Psoas muscle (tissue), 8 donors: ENCODE measurements around the gene LENEP. TPM values are rescaled to one million over a fixed set of nuclear protein-coding genes. Genes with fewer than 3 reads are reported as not detected.
A peak's percentile ranks its signal among the peaks of the same experiment; 100 is the strongest.

Experiments used
- ATAC-seq, 4 donors: fragments of 200-7000 bp; cut with Tn5 transposase; one replicate each; pipeline ENCODE4 v1.9.1; 2020; ENCODE audit warnings: moderate library complexity in 3 of 4, mild to moderate bottlenecking in 2 of 4
- DNase-seq, 2 donors: peaks; one replicate each; pipeline ENCODE4 v3.0.0-alpha.2; 2020
- H3K27ac ChIP-seq: fragments of 200-600 bp; one replicate; pipeline ENCODE4 v1.8.0; 2022
- H3K27me3 ChIP-seq, 3 donors: fragments of 200-600 bp in 1 of 3; one replicate each; pipeline versions ENCODE4 v1.6.1 to v1.8.0; 2013 to 2022; ENCODE audit warnings: low read length in 2 of 3, mild to moderate bottlenecking in 2 of 3, moderate library complexity in 1 of 3; ENCODE audit not compliant: insufficient read depth in 3 of 3
- H3K36me3 ChIP-seq, 2 donors: fragments of 200-600 bp in 1 of 2; one replicate each; pipeline versions ENCODE4 v1.6.1 to v1.8.0; 2013 to 2022; ENCODE audit warnings: low read depth in 1 of 2, mild to moderate bottlenecking in 1 of 2, moderate library complexity in 1 of 2; ENCODE audit not compliant: insufficient read depth in 1 of 2
- H3K4me1 ChIP-seq: fragments of 200-600 bp; one replicate; pipeline ENCODE4 v1.8.0; 2022
- H3K4me3 ChIP-seq: fragments of 200-600 bp; one replicate; pipeline ENCODE4 v1.8.0; 2022; ENCODE audit warnings: mild to moderate bottlenecking
- H3K9me3 ChIP-seq: fragments of 200-600 bp; one replicate; pipeline ENCODE4 v1.8.0; 2022
- WGBS, 3 donors: extraction: QIAGEN DNeasy Blood & Tissue Kit; methylation state at CpG; one replicate each; pipeline versions ENCODE4 v1.1.6 to v1.1.7; 2013; 5-methylcytosine and 5-hydroxymethylcytosine counted together
- intact Hi-C, 2 donors: fragments of 100-400 bp; cut with DNase I; formaldehyde crosslinking; loops; one replicate each; pipeline versions ENCODE4 v1.11.0 to v1.14.2; 2022
- polyA plus RNA-seq, 3 donors: library from polyadenylated mRNA; stranded (reverse); fragments of 200-250 nt; gene quantifications; one replicate each; pipeline ENCODE4 v1.2.3, GENCODE V29; 2013
- total RNA-seq, 4 donors: library from RNA; stranded (reverse); fragmentation: NEBNext Ultra II Directional in 2 of 4; extraction: Animal tissue kit (Norgen Biotek cat#: 25700) in 2 of 4; gene quantifications; one replicate each; pipeline versions ENCODE4 v1.2.1 to v1.2.4, GENCODE V29; 2021 to 2023
- TF ChIP-seq, protein P1 (sequence below): fragments of 200-600 bp; IDR thresholded peaks from one replicate; pipeline ENCODE4 v1.8.0; 2022; ENCODE audit warnings: antibody characterized with exemption
- donor health status: healthy with polysubstance abuse.
- donor health status: DM: no; HTN: no; CAD: no; lungs with moderate emphysema.
- donor health status: Bipolar disorder and iron deficiency.
- donor health status: healthy.
- donor health status: DM: yes; HTN: yes; CAD: no.
- donor health status: DM: no; HTN: no; CAD: no.
- donor health status: DM: no; HTN: no; CAD: no.
- donor health status: DM: yes; HTN: yes; CAD: no.

LENEP gene
- total and polyA plus RNA-seq, 7 donors, result not detected

DNA sequence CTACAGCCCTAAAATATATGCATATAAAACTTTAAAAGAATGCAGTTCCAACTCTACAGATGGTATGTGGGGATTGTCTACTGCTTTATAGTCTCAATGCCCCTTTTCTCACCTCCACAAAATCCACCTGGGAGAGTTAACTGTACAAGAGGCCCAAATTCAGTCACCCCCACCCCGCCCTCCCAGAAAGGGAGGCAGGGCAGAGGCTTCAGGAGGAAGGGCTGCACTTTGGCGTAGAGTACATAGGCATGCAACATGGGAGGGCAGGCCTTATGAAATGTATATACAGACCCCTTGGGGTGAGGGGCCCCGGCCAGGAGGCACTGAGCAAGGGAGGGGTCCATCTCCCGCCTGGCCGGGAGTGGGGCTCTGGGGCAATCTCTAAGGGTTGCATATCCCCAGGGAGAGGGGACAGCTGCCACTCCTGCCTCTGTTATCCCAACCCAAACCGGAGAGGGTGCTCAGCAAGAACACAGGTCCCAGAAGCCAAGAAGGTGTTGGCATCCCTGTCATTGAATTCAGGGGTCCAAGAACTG lies 30.5 kb upstream of the LENEP start:
- H3K4me3 ChIP-seq, result peak overlapping the region; percentile 76
- ATAC-seq, result no peak
- H3K27me3 ChIP-seq, result no peaks in the 10 kb centered on the region
- H3K36me3 ChIP-seq, result peaks cover 0 to 70% of the 10 kb centered on the region in 2 donors
- peak; percentile 12 to 51 for DNase-seq
- TF ChIP-seq, protein P1, sequence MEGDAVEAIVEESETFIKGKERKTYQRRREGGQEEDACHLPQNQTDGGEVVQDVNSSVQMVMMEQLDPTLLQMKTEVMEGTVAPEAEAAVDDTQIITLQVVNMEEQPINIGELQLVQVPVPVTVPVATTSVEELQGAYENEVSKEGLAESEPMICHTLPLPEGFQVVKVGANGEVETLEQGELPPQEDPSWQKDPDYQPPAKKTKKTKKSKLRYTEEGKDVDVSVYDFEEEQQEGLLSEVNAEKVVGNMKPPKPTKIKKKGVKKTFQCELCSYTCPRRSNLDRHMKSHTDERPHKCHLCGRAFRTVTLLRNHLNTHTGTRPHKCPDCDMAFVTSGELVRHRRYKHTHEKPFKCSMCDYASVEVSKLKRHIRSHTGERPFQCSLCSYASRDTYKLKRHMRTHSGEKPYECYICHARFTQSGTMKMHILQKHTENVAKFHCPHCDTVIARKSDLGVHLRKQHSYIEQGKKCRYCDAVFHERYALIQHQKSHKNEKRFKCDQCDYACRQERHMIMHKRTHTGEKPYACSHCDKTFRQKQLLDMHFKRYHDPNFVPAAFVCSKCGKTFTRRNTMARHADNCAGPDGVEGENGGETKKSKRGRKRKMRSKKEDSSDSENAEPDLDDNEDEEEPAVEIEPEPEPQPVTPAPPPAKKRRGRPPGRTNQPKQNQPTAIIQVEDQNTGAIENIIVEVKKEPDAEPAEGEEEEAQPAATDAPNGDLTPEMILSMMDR, result no peak
- H3K4me1 ChIP-seq, result peaks cover 30% of the 10 kb centered on the region
- intact Hi-C loops, result loop anchor here (2.0 to 5.0 kb wide), 2 partner anchors 39 to 54 kb away; partner anchors contain the start of gene ZBTB7B (in 1 of the 2)
- WGBS, 3 donors, result 49 to 61% (median 58%) methylated on average over 6 of the region's 6 CpGs
- peak overlapping the region; percentile 93 for H3K27ac ChIP-seq
- H3K9me3 ChIP-seq, result no peaks in the 10 kb centered on the region

- ATAC-seq (no peak), DNase-seq (peak; percentile 4 to 33)
- TF ChIP-seq, protein P1, result no peak
- intact Hi-C loops, result loop anchor here (2.0 to 5.0 kb wide), 2 partner anchors 39 to 53 kb away; partner anchors contain the start of gene ZBTB7B (in 1 of the 2)
- 74 to 84% (median 75%) methylated on average over 8 of the region's 8 CpGs for WGBS, 3 donors
- peaks cover 0 to 69% of the 10 kb centered on the region in 2 donors for H3K36me3 ChIP-seq
- no peaks in the 10 kb centered on the region for H3K9me3 ChIP-seq
- peak overlapping the region; percentile 76 for H3K4me3 ChIP-seq
- no peaks in the 10 kb centered on the region for H3K27me3 ChIP-seq
- peaks cover 30% of the 10 kb centered on the region for H3K4me1 ChIP-seq
- H3K27ac ChIP-seq, result peak overlapping the region; percentile 23
Measured at GRCh38 chr1:154963643-154964042, 29.7 kb upstream of the LENEP start.

DNA sequence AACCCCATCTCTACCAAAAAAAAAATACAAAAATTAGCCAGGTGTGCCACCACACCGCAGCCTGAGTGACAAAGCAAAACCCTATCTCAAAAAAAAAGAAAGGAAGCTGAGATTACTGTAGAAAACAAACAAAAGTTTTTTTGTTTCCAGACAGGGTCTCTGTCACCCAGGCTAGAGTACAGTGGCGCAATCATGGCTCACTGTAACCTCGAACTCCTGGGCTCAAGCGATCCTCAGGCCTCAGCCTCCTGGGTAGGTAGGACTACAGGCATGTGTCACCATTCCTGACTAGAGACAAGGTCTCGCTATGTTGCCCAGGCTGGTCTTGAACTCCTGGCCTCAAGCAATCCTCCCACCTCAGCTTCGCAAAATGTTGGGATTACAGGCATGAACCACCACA lies 29.0 kb upstream of the LENEP start:
- no peak for ATAC-seq
- Histone ChIP-seq H3K4me3 (no peak overlapping the region), H3K36me3 (peaks cover 0 to 69% of the 10 kb centered on the region in 2 donors), H3K27me3 (no peaks in the 10 kb centered on the region), H3K4me1 (peaks cover 30% of the 10 kb centered on the region), H3K9me3 (no peaks in the 10 kb centered on the region), H3K27ac (peak overlapping the region; percentile 23)
- intact Hi-C loops, result loop anchor here in 1 of 2 donors (5.0 kb wide), 1 partner anchor 38 kb away; the partner anchor contains the start of gene ZBTB7B
- TF ChIP-seq, protein P1, result no peak
- 84 to 95% (median 89%) methylated on average over 6 of the region's 6 CpGs for WGBS, 3 donors
- DNase-seq, result peak; percentile 2 to 9

- WGBS, 3 donors, result 82 to 88% (median 82%) methylated on average over 7 of the region's 7 CpGs
- intact Hi-C loops, result no loop called here
- Histone ChIP-seq H3K27ac (peak overlapping the region; percentile 60), H3K4me1 (peaks cover 39% of the 10 kb centered on the region), H3K36me3 (peaks cover 0 to 66% of the 10 kb centered on the region in 2 donors), H3K9me3 (no peaks in the 10 kb centered on the region), H3K27me3 (no peaks in the 10 kb centered on the region), H3K4me3 (no peak overlapping the region)
- TF ChIP-seq, protein P1, result no peak
- ATAC-seq, result no peak
- DNase-seq, result no peak
Measured at GRCh38 chr1:154966111-154966510, 27.3 kb upstream of the LENEP start.
